HCT116 (cell line): Measurements from ENCODE around the gene PILRA.
"Not testable (repeated sequence)": the region's sequence is repeated elsewhere in the genome, so short reads cannot be mapped to it uniquely, and the experiment has no call there.

Experiments used
- EZH2 ChIP-seq: fragments of 200-600 bp; sonication (generic); IDR thresholded peaks from 2 replicates; pipeline ENCODE4 v1.6.1; 2017; ENCODE audit warnings: antibody characterized with exemption, mixed run types
- EZH2phosphoT487 ChIP-seq: fragments of 200-600 bp; IDR thresholded peaks from 2 replicates; pipeline ENCODE4 v1.6.1; 2018; ENCODE audit warnings: antibody characterized with exemption, borderline replicate concordance
- FOSL1 ChIP-seq: IDR thresholded peaks from 2 replicates; pipeline ENCODE4 v1.6.1; 2012; ENCODE audit warnings: low read depth
- JUND ChIP-seq: IDR thresholded peaks from 2 replicates; pipeline ENCODE4 v1.6.1; 2012
- POLR2A ChIP-seq: IDR thresholded peaks from 2 replicates; pipeline ENCODE4 v1.7.0; 2011; ENCODE audit warnings: borderline replicate concordance; ENCODE audit not compliant: insufficient read depth, insufficient read length; ENCODE audit errors: extremely low read depth
- RAD21 ChIP-seq: IDR thresholded peaks from 2 replicates; pipeline ENCODE4 v1.6.1; 2012; ENCODE audit warnings: low read depth, mild to moderate bottlenecking
- SRF ChIP-seq: IDR thresholded peaks from 2 replicates; pipeline ENCODE4 v1.6.1; 2012; ENCODE audit warnings: low read depth
- TF ChIP-seq, protein P1 (sequence below), 3 experiments: fragments of 200-600 bp in 1 of 3; sonication (generic) in 1 of 3; IDR thresholded peaks in 2 of 3; conservative IDR thresholded peaks in 1 of 3; 2 replicates each; pipeline ENCODE4 v1.5.1; 2012 to 2017; ENCODE audit warnings: low read depth in 2 of 3, low read length in 2 of 3, antibody characterized with exemption in 1 of 3, borderline replicate concordance in 1 of 3, control low read depth in 1 of 3, mild to moderate bottlenecking in 1 of 3, mixed read lengths in 1 of 3, mixed run types in 1 of 3, moderate library complexity in 1 of 3; ENCODE audit not compliant: insufficient read depth in 1 of 3
- TF ChIP-seq, protein P2 (sequence below): IDR thresholded peaks from 2 replicates; pipeline ENCODE4 v1.6.1; 2012; ENCODE audit warnings: low read depth
- TF ChIP-seq, protein P3 (sequence below): IDR thresholded peaks from 2 replicates; pipeline ENCODE4 v1.6.1; 2012
- TF ChIP-seq, protein P4 (sequence below): IDR thresholded peaks from 2 replicates; pipeline ENCODE4 v1.6.1; 2011; ENCODE audit warnings: mild to moderate bottlenecking, low read length, moderate library complexity; ENCODE audit not compliant: insufficient replicate concordance; ENCODE audit errors: extremely low read depth

DNA sequence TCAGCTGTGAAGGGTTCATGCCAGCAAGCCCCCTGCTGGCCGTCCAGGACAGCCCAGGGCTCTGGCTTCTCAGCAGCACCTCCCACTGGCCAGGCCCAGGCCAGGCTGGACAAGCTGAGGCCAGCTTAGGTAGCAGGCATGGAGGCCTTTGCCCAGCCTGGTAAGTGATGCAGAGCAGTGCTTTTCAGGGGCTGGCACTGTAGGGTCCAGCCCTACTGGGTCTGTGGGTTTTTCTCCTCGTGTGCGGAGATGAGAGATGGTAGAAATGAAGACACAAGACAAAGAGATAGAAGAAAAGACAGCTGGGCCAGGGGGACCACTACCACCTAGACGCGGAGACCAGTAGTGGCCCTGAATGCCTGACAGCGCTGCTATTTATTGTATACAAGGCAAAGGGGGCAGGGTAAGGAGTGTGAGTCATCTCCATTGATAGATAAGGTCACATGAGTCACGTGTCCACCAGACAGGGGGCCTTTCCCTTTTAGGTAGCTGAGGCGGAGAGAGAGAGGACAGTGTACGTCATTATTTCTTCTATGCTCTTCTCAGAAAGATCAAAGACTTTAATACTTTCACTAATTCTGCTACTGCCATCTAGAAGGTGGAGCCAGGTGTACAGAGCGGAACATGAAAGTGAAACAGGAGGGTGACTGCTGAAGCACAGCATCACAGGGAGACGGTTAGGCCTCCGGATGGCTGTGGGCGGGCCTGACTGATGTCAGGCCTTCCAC lies 28.6 kb upstream of the PILRA start:
- TF ChIP-seq, protein P1, sequence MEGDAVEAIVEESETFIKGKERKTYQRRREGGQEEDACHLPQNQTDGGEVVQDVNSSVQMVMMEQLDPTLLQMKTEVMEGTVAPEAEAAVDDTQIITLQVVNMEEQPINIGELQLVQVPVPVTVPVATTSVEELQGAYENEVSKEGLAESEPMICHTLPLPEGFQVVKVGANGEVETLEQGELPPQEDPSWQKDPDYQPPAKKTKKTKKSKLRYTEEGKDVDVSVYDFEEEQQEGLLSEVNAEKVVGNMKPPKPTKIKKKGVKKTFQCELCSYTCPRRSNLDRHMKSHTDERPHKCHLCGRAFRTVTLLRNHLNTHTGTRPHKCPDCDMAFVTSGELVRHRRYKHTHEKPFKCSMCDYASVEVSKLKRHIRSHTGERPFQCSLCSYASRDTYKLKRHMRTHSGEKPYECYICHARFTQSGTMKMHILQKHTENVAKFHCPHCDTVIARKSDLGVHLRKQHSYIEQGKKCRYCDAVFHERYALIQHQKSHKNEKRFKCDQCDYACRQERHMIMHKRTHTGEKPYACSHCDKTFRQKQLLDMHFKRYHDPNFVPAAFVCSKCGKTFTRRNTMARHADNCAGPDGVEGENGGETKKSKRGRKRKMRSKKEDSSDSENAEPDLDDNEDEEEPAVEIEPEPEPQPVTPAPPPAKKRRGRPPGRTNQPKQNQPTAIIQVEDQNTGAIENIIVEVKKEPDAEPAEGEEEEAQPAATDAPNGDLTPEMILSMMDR (IDR thresholded peaks at IDR 0.05 in 2 of 3, conservative IDR thresholded peaks at IDR 0.05 in 1 of 3; ENCODE audit: borderline replicate concordance in 1 of 3, insufficient read depth in 1 of 3, low read depth in 2 of 3, low read length in 2 of 3): peak; percentile 48 to 91 (median 69); a peak in 5 of 6 replicates
- not testable (repeated sequence) for TF ChIP-seq POLR2A, EZH2, SRF, EZH2phosphoT487, FOSL1, JUND, RAD21
- TF ChIP-seq, protein P2, sequence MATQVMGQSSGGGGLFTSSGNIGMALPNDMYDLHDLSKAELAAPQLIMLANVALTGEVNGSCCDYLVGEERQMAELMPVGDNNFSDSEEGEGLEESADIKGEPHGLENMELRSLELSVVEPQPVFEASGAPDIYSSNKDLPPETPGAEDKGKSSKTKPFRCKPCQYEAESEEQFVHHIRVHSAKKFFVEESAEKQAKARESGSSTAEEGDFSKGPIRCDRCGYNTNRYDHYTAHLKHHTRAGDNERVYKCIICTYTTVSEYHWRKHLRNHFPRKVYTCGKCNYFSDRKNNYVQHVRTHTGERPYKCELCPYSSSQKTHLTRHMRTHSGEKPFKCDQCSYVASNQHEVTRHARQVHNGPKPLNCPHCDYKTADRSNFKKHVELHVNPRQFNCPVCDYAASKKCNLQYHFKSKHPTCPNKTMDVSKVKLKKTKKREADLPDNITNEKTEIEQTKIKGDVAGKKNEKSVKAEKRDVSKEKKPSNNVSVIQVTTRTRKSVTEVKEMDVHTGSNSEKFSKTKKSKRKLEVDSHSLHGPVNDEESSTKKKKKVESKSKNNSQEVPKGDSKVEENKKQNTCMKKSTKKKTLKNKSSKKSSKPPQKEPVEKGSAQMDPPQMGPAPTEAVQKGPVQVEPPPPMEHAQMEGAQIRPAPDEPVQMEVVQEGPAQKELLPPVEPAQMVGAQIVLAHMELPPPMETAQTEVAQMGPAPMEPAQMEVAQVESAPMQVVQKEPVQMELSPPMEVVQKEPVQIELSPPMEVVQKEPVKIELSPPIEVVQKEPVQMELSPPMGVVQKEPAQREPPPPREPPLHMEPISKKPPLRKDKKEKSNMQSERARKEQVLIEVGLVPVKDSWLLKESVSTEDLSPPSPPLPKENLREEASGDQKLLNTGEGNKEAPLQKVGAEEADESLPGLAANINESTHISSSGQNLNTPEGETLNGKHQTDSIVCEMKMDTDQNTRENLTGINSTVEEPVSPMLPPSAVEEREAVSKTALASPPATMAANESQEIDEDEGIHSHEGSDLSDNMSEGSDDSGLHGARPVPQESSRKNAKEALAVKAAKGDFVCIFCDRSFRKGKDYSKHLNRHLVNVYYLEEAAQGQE: not testable (repeated sequence)
- TF ChIP-seq, protein P3, sequence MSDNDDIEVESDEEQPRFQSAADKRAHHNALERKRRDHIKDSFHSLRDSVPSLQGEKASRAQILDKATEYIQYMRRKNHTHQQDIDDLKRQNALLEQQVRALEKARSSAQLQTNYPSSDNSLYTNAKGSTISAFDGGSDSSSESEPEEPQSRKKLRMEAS: not testable (repeated sequence)
- TF ChIP-seq, protein P4, sequence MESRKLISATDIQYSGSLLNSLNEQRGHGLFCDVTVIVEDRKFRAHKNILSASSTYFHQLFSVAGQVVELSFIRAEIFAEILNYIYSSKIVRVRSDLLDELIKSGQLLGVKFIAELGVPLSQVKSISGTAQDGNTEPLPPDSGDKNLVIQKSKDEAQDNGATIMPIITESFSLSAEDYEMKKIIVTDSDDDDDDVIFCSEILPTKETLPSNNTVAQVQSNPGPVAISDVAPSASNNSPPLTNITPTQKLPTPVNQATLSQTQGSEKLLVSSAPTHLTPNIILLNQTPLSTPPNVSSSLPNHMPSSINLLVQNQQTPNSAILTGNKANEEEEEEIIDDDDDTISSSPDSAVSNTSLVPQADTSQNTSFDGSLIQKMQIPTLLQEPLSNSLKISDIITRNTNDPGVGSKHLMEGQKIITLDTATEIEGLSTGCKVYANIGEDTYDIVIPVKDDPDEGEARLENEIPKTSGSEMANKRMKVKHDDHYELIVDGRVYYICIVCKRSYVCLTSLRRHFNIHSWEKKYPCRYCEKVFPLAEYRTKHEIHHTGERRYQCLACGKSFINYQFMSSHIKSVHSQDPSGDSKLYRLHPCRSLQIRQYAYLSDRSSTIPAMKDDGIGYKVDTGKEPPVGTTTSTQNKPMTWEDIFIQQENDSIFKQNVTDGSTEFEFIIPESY: not testable (repeated sequence)
